Panc1 (cell line): ENCODE measurements around the gene KCNMA1.

Experiments
- POLR2AphosphoS5 ChIP-seq: IDR thresholded peaks from 2 replicates; pipeline ENCODE4 v1.6.1; 2012; ENCODE audit warnings: mild to moderate bottlenecking, low read depth, low read length, moderate library complexity
- SIN3A ChIP-seq: IDR thresholded peaks from 2 replicates; pipeline ENCODE4 v1.6.1; 2012; ENCODE audit warnings: low read depth, mild to moderate bottlenecking, low read length, moderate library complexity, borderline replicate concordance; ENCODE audit not compliant: insufficient read depth
- TCF7L2 ChIP-seq: IDR thresholded peaks from 2 replicates; pipeline ENCODE4 v1.6.1; 2011; ENCODE audit warnings: mild to moderate bottlenecking, low read depth, low read length, inconsistent platforms
- TF ChIP-seq, protein P1 (sequence below): fragments of 450-650 bp; IDR thresholded peaks from 2 replicates; pipeline ENCODE4 v1.5.1; 2017; ENCODE audit warnings: mild to moderate bottlenecking
- TF ChIP-seq, protein P2 (sequence below), 2 experiments: IDR thresholded peaks; 2 replicates each; pipeline ENCODE4 v1.6.1; 2011 to 2012; ENCODE audit warnings: low read depth in 2 of 2, control low read depth in 1 of 2, low read length in 1 of 2, mild to moderate bottlenecking in 1 of 2, moderate library complexity in 1 of 2; ENCODE audit not compliant: insufficient read depth in 1 of 2

DNA sequence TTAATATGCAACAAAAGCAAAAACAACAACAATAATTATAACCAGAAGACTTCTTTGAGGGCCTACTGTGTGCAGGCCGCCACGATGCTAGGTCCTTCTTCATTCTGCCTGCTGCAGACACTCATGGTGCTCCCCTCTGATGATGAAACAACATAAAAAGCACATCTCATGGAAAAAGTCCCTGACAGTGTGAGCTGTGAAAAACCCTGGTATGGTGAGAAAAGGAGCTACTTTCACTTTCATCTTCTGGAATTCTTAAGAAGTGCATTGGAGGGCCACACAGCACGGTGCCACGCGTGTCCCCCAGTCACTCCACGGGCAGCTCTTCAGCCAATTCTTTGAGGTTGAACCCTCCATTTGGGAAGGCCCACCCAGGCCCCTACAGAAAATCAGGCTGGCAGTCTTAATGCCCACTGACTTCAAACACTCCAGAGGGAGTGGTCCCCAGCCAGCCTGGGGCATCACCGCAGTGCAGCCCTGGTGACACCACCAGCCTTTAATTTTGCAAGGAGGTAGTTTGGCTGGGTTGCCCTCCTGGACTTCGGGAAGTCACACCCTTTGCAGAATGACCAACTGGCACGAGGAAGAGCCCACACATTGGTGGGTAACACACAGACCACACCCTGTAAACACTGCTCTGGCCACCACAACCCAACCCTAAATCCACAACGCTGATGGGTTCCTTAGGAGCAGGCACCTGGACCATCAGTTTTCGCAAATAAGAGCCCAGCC is 7.7 kb downstream of the KCNMA1 start:
- TF ChIP-seq, protein P1, sequence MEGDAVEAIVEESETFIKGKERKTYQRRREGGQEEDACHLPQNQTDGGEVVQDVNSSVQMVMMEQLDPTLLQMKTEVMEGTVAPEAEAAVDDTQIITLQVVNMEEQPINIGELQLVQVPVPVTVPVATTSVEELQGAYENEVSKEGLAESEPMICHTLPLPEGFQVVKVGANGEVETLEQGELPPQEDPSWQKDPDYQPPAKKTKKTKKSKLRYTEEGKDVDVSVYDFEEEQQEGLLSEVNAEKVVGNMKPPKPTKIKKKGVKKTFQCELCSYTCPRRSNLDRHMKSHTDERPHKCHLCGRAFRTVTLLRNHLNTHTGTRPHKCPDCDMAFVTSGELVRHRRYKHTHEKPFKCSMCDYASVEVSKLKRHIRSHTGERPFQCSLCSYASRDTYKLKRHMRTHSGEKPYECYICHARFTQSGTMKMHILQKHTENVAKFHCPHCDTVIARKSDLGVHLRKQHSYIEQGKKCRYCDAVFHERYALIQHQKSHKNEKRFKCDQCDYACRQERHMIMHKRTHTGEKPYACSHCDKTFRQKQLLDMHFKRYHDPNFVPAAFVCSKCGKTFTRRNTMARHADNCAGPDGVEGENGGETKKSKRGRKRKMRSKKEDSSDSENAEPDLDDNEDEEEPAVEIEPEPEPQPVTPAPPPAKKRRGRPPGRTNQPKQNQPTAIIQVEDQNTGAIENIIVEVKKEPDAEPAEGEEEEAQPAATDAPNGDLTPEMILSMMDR: no peak
- no peak for TF ChIP-seq TCF7L2
- TF ChIP-seq, protein P2, sequence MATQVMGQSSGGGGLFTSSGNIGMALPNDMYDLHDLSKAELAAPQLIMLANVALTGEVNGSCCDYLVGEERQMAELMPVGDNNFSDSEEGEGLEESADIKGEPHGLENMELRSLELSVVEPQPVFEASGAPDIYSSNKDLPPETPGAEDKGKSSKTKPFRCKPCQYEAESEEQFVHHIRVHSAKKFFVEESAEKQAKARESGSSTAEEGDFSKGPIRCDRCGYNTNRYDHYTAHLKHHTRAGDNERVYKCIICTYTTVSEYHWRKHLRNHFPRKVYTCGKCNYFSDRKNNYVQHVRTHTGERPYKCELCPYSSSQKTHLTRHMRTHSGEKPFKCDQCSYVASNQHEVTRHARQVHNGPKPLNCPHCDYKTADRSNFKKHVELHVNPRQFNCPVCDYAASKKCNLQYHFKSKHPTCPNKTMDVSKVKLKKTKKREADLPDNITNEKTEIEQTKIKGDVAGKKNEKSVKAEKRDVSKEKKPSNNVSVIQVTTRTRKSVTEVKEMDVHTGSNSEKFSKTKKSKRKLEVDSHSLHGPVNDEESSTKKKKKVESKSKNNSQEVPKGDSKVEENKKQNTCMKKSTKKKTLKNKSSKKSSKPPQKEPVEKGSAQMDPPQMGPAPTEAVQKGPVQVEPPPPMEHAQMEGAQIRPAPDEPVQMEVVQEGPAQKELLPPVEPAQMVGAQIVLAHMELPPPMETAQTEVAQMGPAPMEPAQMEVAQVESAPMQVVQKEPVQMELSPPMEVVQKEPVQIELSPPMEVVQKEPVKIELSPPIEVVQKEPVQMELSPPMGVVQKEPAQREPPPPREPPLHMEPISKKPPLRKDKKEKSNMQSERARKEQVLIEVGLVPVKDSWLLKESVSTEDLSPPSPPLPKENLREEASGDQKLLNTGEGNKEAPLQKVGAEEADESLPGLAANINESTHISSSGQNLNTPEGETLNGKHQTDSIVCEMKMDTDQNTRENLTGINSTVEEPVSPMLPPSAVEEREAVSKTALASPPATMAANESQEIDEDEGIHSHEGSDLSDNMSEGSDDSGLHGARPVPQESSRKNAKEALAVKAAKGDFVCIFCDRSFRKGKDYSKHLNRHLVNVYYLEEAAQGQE (IDR thresholded peaks at IDR 0.05; ENCODE audit: insufficient read depth in 1 of 2, low read depth in 2 of 2, low read length in 1 of 2): no peak
- TF ChIP-seq SIN3A: no peak
- TF ChIP-seq POLR2AphosphoS5: no peak
